GM19099 (cell line): ENCODE results near the gene PDHA1.

Experiments used
- POLR2A ChIP-seq: IDR thresholded peaks from 3 replicates; pipeline ENCODE4 v1.6.1; 2011; ENCODE audit warnings: low read depth; ENCODE audit not compliant: insufficient read length; ENCODE audit errors: extremely low read depth

Gene PDHA1

GRCh38 chrX:19361701-19362100, 18.0 kb downstream of the PDHA1 start:
- TF ChIP-seq POLR2A: no peak

GRCh38 chrX:19368576-19368975, 24.8 kb downstream of the PDHA1 start:
- TF ChIP-seq POLR2A: no peak

GRCh38 chrX:19370061-19370460, 26.3 kb downstream of the PDHA1 start:
- TF ChIP-seq POLR2A: no peak

- TF ChIP-seq POLR2A: no peak
These were observed 28.4 kb downstream of the PDHA1 start for GRCh38 chrX:19372170-19372546.

GRCh38 chrX:19372547-19373331, 29.0 kb downstream of the PDHA1 start:
- TF ChIP-seq POLR2A: no peak

GRCh38 chrX:19373351-19373891, 29.7 kb downstream of the PDHA1 start:
- TF ChIP-seq POLR2A: no peak

GRCh38 chrX:19375546-19375945, 31.8 kb downstream of the PDHA1 start:
- no peak for TF ChIP-seq POLR2A

- TF ChIP-seq POLR2A: no peak
These were observed 34.1 kb downstream of the PDHA1 start for GRCh38 chrX:19377799-19378198.

- TF ChIP-seq POLR2A: no peak
These were observed 37.6 kb downstream of the PDHA1 start for GRCh38 chrX:19381326-19381725.

GRCh38 chrX:19382555-19383145, 38.9 kb downstream of the PDHA1 start:
- no peak for TF ChIP-seq POLR2A

GRCh38 chrX:19386679-19387078, 43.0 kb downstream of the PDHA1 start:
- TF ChIP-seq POLR2A: no peak

GRCh38 chrX:19388064-19388679, 44.4 kb downstream of the PDHA1 start:
- TF ChIP-seq POLR2A: no peak

- TF ChIP-seq POLR2A: no peak
These were observed 45.0 kb downstream of the PDHA1 start for GRCh38 chrX:19388741-19389140.

- TF ChIP-seq POLR2A: no peak
These were observed 45.6 kb downstream of the PDHA1 start for GRCh38 chrX:19389227-19389845.

- no peak for TF ChIP-seq POLR2A
These were observed 48.4 kb downstream of the PDHA1 start for GRCh38 chrX:19392078-19392477.
